Osteoblast (primary cell): Measurements from ENCODE around the gene ARHGAP30. TPM values are rescaled to one million over a fixed set of nuclear protein-coding genes. Genes with fewer than 3 reads are reported as not detected.

Experiments
- DNase-seq: peaks from one replicate; pipeline ENCODE4 v3.0.0; 2011; ENCODE audit warnings: low spot score, mixed read lengths; ENCODE audit not compliant: insufficient read length; ENCODE audit errors: missing footprints
- H2AFZ ChIP-seq: 2 replicates; pipeline ENCODE4 v1.6.0; 2011; ENCODE audit warnings: mild to moderate bottlenecking, low read length
- H3K27ac ChIP-seq: 2 replicates; pipeline ENCODE4 v1.5.1; 2011; ENCODE audit warnings: mild to moderate bottlenecking, low read depth, low read length, moderate library complexity
- H3K27me3 ChIP-seq: 2 replicates; pipeline ENCODE4 v1.6.0; 2012; ENCODE audit warnings: mild to moderate bottlenecking, control low read depth, inconsistent platforms, low read length, moderate library complexity; ENCODE audit not compliant: insufficient read depth
- H3K36me3 ChIP-seq: 2 replicates; pipeline ENCODE4 v1.5.1; 2011; ENCODE audit warnings: mild to moderate bottlenecking, low read length, control low read depth, moderate library complexity; ENCODE audit not compliant: insufficient read depth
- H3K4me1 ChIP-seq: 2 replicates; pipeline ENCODE4 v1.5.1; 2011; ENCODE audit warnings: mild to moderate bottlenecking, low read length, control low read depth, moderate library complexity; ENCODE audit not compliant: insufficient read depth
- H3K4me2 ChIP-seq: 2 replicates; pipeline ENCODE4 v1.6.0; 2011; ENCODE audit warnings: mild to moderate bottlenecking, low read length; ENCODE audit not compliant: insufficient read depth
- H3K4me3 ChIP-seq: fragments of 200-600 bp; sonication (generic); 3 replicates; pipeline ENCODE4 v1.5.1; 2012; ENCODE audit warnings: mild to moderate bottlenecking, low read length, inconsistent platforms; ENCODE audit not compliant: insufficient read depth
- H3K79me2 ChIP-seq: 2 replicates; pipeline ENCODE4 v1.6.0; 2012; ENCODE audit warnings: mild to moderate bottlenecking, low read length, control low read depth, inconsistent platforms; ENCODE audit not compliant: insufficient read depth
- H3K9me3 ChIP-seq: 2 replicates; pipeline ENCODE4 v1.5.1; 2011; ENCODE audit warnings: low read depth, low read length, control low read depth
- H4K20me1 ChIP-seq: 2 replicates; pipeline ENCODE4 v1.6.0; 2012; ENCODE audit warnings: mild to moderate bottlenecking, low read length, control low read depth; ENCODE audit not compliant: insufficient read depth
- total RNA-seq: library from RNA; depleted of rRNA; stranded (reverse); fragments of >200 nt; gene quantifications from 2 replicates; pipeline ENCODE4 v1.2.3, GENCODE V29; 2012
- TF ChIP-seq, protein P1 (sequence below): IDR thresholded peaks from 2 replicates; pipeline ENCODE4 v1.5.1; 2011; ENCODE audit warnings: mild to moderate bottlenecking, low read depth, low read length, moderate library complexity; ENCODE audit errors: extremely low read depth

Gene ARHGAP30
- total RNA-seq, 1 donor: under 0.01 TPM

DNA sequence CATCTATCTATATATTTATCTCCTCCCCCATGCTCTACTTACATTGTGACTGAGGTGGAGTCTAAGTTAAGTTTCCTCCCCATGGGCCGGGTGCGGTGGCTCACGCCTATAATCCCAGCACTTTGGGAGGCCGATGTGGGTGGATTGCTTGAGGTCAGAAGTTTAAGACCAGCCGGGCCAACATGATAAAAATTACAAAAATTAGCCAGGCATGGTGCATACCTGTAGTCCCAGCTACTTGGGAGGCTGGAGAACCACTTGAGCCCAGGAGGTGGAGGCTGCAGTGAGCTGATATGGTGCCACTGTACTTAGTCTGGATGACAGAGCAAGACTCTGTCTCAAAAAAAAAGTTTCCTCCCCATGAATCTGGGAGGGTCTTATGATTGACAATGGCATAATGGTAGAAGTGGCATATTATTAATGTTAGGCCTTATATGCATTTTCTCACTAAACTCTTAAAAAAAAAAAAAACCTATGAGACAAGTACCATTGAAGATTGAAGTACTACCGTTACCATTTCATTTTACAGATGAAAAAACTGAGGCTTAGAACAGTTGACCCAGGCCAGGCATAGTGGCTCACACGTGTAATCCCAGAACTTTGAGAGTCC is 60.0 kb downstream of the ARHGAP30 start:
- no peak for DNase-seq
- Histone ChIP-seq H3K27ac (no peak overlapping the region), H3K4me2 (no peak overlapping the region), H2AFZ (no peak overlapping the region), H3K4me1 (no peaks in the 10 kb centered on the region), H3K27me3 (no peaks in the 10 kb centered on the region), H3K79me2 (no peaks in the 10 kb centered on the region), H4K20me1 (no peaks in the 10 kb centered on the region), H3K4me3 (no peak overlapping the region), H3K9me3 (no peaks in the 10 kb centered on the region), H3K36me3 (no peaks in the 10 kb centered on the region)
- TF ChIP-seq, protein P1, sequence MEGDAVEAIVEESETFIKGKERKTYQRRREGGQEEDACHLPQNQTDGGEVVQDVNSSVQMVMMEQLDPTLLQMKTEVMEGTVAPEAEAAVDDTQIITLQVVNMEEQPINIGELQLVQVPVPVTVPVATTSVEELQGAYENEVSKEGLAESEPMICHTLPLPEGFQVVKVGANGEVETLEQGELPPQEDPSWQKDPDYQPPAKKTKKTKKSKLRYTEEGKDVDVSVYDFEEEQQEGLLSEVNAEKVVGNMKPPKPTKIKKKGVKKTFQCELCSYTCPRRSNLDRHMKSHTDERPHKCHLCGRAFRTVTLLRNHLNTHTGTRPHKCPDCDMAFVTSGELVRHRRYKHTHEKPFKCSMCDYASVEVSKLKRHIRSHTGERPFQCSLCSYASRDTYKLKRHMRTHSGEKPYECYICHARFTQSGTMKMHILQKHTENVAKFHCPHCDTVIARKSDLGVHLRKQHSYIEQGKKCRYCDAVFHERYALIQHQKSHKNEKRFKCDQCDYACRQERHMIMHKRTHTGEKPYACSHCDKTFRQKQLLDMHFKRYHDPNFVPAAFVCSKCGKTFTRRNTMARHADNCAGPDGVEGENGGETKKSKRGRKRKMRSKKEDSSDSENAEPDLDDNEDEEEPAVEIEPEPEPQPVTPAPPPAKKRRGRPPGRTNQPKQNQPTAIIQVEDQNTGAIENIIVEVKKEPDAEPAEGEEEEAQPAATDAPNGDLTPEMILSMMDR: no peak

- H3K27ac ChIP-seq: no peak overlapping the region
- no peak for DNase-seq
- no peak overlapping the region for H3K4me3 ChIP-seq
- no peaks in the 10 kb centered on the region for H3K9me3 ChIP-seq
- TF ChIP-seq, protein P1: no peak
- no peak overlapping the region for H2AFZ ChIP-seq
- H3K27me3 ChIP-seq: no peaks in the 10 kb centered on the region
- H3K4me2 ChIP-seq: no peak overlapping the region
- no peaks in the 10 kb centered on the region for H3K36me3 ChIP-seq
- no peaks in the 10 kb centered on the region for H3K4me1 ChIP-seq
- no peaks in the 10 kb centered on the region for H4K20me1 ChIP-seq
- no peaks in the 10 kb centered on the region for H3K79me2 ChIP-seq
Measured at GRCh38 chr1:161008869-161009510, 60.7 kb downstream of the ARHGAP30 start.

GRCh38 chr1:161007369-161007768 is 62.3 kb downstream of the ARHGAP30 start:
- Histone ChIP-seq H3K27me3 (no peaks in the 10 kb centered on the region), H3K27ac (no peak overlapping the region), H2AFZ (no peak overlapping the region), H3K4me2 (no peak overlapping the region), H3K9me3 (no peaks in the 10 kb centered on the region), H3K79me2 (no peaks in the 10 kb centered on the region), H3K4me1 (no peaks in the 10 kb centered on the region), H3K36me3 (no peaks in the 10 kb centered on the region), H4K20me1 (no peaks in the 10 kb centered on the region), H3K4me3 (no peak overlapping the region)
- TF ChIP-seq, protein P1: no peak
- no peak for DNase-seq

DNA sequence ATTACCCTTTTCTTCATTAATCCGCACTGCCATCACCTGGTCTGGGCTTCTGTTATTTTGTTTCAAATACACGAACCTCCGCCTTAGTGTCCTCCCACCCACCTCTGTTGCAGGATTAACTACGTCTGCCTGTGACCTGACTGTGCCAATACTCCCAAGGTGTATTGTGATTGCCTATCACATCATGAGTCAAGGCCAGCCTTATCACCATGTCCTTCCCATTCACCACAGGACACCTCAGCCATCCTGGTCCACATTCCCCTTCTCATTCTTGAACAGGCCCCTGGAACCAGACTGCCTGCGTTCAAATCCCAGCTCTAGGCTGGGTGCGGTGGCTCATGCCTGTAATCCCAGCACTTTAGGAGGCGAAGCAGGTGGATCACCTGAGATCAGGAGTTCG is 63.1 kb downstream of the ARHGAP30 start:
- Histone ChIP-seq H3K4me2 (no peak overlapping the region), H3K79me2 (no peaks in the 10 kb centered on the region), H3K36me3 (no peaks in the 10 kb centered on the region), H3K9me3 (no peaks in the 10 kb centered on the region), H3K4me3 (no peak overlapping the region), H3K27ac (no peak overlapping the region), H2AFZ (no peak overlapping the region), H4K20me1 (no peaks in the 10 kb centered on the region), H3K4me1 (no peaks in the 10 kb centered on the region), H3K27me3 (no peaks in the 10 kb centered on the region)
- TF ChIP-seq, protein P1: no peak
- no peak for DNase-seq
